Measurements from ENCODE around the gene RIN3. TPM values are rescaled to one million over a fixed set of nuclear protein-coding genes. Genes with fewer than 3 reads are reported as not detected.
A peak's percentile ranks its signal among the peaks of the same experiment; 100 is the strongest.
"Not testable (repeated sequence)": the region's sequence is repeated elsewhere in the genome, so short reads cannot be mapped to it uniquely, and the experiment has no call there.

The RIN3 gene
- total RNA-seq, 1 donor from 2014 or later, result 22.1 TPM

GRCh38 chr14:92659765-92660561 lies 146.4 kb downstream of the RIN3 start:
- no peak for DNase-seq (ENCODE audit: low spot score)
- ATAC-seq, result peak; percentile 61
- intact Hi-C loops (cut with DNase I), result no loop called here

GRCh38 chr14:92660571-92660970 lies 147.0 kb downstream of the RIN3 start:
- intact Hi-C loops (cut with DNase I), result no loop called here
- ATAC-seq, result no peak
- DNase-seq (ENCODE audit: low spot score), result no peak

GRCh38 chr14:92663049-92663448 lies 149.5 kb downstream of the RIN3 start:
- intact Hi-C loops (cut with DNase I), result no loop called here
- ATAC-seq (no peak), DNase-seq (ENCODE audit: low spot score) (no peak)

- intact Hi-C loops (cut with DNase I), result no loop called here
- ATAC-seq (peak; percentile 58), DNase-seq (ENCODE audit: low spot score) (no peak)
Observed at GRCh38 chr14:92665661-92666110, 152.1 kb downstream of the RIN3 start.

GRCh38 chr14:92666251-92666650 lies 152.7 kb downstream of the RIN3 start:
- intact Hi-C loops (cut with DNase I), result no loop called here
- DNase-seq (ENCODE audit: low spot score) (no peak), ATAC-seq (no peak)

GRCh38 chr14:92668276-92668973 lies 154.8 kb downstream of the RIN3 start:
- ATAC-seq (no peak), DNase-seq (ENCODE audit: low spot score) (no peak)
- intact Hi-C loops (cut with DNase I), result no loop called here

GRCh38 chr14:92670160-92670559 lies 156.6 kb downstream of the RIN3 start:
- intact Hi-C loops (cut with DNase I), result no loop called here
- DNase-seq (ENCODE audit: low spot score) (no peak), ATAC-seq (peak; percentile 60)

GRCh38 chr14:92670643-92671366 lies 157.2 kb downstream of the RIN3 start:
- peak; percentile 17 for ATAC-seq
- DNase-seq (ENCODE audit: low spot score), result no peak
- intact Hi-C loops (cut with DNase I), result no loop called here

GRCh38 chr14:92673601-92674150 lies 160.1 kb downstream of the RIN3 start:
- intact Hi-C loops (cut with DNase I), result no loop called here
- DNase-seq (ENCODE audit: low spot score) (no peak), ATAC-seq (no peak)

- DNase-seq (ENCODE audit: low spot score) (no peak), ATAC-seq (no peak)
Observed at GRCh38 chr14:92675421-92675820, 161.8 kb downstream of the RIN3 start.

GRCh38 chr14:92675976-92676375 lies 162.4 kb downstream of the RIN3 start:
- peak; percentile 61 for DNase-seq (ENCODE audit: low spot score)
- ATAC-seq, result peak; percentile 48
- intact Hi-C loops (cut with DNase I), result no loop called here

More at GRCh38 chr14:92675421-92675820, 161.8 kb downstream of the RIN3 start:
- intact Hi-C loops (cut with DNase I), result no loop called here

GRCh38 chr14:92676403-92677086 lies 163.0 kb downstream of the RIN3 start:
- DNase-seq (ENCODE audit: low spot score), result peak; percentile 53
- ATAC-seq, result no peak
- intact Hi-C loops (cut with DNase I), result no loop called here

- DNase-seq (ENCODE audit: low spot score) (peak; percentile 41), ATAC-seq (peak; percentile 34)
- intact Hi-C loops (cut with DNase I), result no loop called here
Observed at GRCh38 chr14:92677087-92677668, 163.6 kb downstream of the RIN3 start.

GRCh38 chr14:92677955-92678354 lies 164.4 kb downstream of the RIN3 start:
- no peak for ATAC-seq
- DNase-seq (ENCODE audit: low spot score), result no peak
- intact Hi-C loops (cut with DNase I), result no loop called here

- ATAC-seq, result no peak
- intact Hi-C loops (cut with DNase I), result no loop called here
- DNase-seq (ENCODE audit: low spot score), result no peak
Observed at GRCh38 chr14:92678766-92679165, 165.2 kb downstream of the RIN3 start.

- DNase-seq (ENCODE audit: low spot score) (no peak), ATAC-seq (no peak)
- intact Hi-C loops (cut with DNase I), result no loop called here
Observed at GRCh38 chr14:92679246-92679645, 165.7 kb downstream of the RIN3 start.

- DNase-seq (ENCODE audit: low spot score); intact Hi-C loops (cut with DNase I); ATAC-seq: not testable (repeated sequence)
Observed at GRCh38 chr14:92680330-92680729, 166.7 kb downstream of the RIN3 start.
